Measurements from ENCODE around the gene B4GALT6. TPM values are rescaled to one million over a fixed set of nuclear protein-coding genes. Genes with fewer than 3 reads are reported as not detected.

B4GALT6 gene
- total and polyA plus RNA-seq, 2 of the 8 experiments (the other 6 are each of a cell fraction or from before 2014, with no cell fraction given), result 6.3 to 41.5 TPM

DNA sequence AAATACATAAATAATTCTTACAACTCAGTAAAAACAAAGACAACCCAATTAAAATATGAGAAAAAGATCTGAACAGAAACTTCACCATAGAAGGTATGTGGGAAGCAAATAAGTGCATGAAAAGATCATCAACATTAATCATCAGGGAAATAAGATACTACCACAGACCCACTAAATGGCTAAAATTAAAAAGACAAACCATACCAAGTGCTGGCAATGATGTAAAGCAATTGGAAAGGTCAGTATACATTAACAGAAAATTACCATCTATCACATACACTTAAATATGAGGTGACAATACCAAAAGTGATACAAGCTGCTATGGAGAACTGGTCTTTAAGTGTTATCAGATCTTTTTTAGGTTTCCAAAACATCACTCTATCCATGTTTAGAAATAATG lies 48.0 kb downstream of the B4GALT6 start (continued):
- no peak for TF ChIP-seq YY1 (IDR thresholded peaks at IDR 0.05; ENCODE audit: low read depth, low read length)

Data from H1 (cell line).